Measurements from ENCODE around the gene RAB7B. TPM values are rescaled to one million over a fixed set of nuclear protein-coding genes. Genes with fewer than 3 reads are reported as not detected.

RAB7B gene
- total RNA-seq, 4 donors from 2014 or later, result 6.0 to 37.2 (median 24.0) TPM

DNA sequence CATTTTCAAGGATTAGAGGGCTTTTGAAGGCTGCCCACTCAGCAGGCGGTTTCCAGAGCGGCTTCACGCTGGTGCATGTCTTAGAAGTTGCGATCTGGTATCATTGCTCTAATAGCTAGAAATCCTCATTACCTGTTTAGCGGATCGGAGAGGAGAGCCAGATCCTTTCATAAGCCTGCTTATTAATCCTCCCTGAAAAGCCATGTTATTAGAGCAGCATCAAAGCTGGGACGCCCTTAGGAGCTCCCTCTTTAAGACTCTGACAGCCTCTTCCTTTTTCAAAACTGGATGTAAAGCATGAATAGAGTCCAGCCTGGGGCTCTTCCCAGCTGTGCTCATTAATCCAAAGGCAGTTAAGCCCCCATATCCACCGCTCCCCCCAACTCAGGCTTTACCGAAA lies 34.4 kb upstream of the RAB7B start:
- 72 to 82% methylated on average over 9 of the region's 9 CpGs for WGBS, 2 donors
- no peak overlapping the region for H3K4me3 ChIP-seq (ENCODE audit: low read depth, poor library complexity, severe bottlenecking)
- DNase-seq (ENCODE audit: low spot score in 2 of 2), result no peak
- TF ChIP-seq, protein P1, sequence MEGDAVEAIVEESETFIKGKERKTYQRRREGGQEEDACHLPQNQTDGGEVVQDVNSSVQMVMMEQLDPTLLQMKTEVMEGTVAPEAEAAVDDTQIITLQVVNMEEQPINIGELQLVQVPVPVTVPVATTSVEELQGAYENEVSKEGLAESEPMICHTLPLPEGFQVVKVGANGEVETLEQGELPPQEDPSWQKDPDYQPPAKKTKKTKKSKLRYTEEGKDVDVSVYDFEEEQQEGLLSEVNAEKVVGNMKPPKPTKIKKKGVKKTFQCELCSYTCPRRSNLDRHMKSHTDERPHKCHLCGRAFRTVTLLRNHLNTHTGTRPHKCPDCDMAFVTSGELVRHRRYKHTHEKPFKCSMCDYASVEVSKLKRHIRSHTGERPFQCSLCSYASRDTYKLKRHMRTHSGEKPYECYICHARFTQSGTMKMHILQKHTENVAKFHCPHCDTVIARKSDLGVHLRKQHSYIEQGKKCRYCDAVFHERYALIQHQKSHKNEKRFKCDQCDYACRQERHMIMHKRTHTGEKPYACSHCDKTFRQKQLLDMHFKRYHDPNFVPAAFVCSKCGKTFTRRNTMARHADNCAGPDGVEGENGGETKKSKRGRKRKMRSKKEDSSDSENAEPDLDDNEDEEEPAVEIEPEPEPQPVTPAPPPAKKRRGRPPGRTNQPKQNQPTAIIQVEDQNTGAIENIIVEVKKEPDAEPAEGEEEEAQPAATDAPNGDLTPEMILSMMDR (IDR thresholded peaks at IDR 0.05), result no peak
- no peak for TF ChIP-seq POLR2A (IDR thresholded peaks at IDR 0.05)
- intact Hi-C loops (cut with DNase I; ENCODE audit: low total_unique reads), result no loop called here

DNA sequence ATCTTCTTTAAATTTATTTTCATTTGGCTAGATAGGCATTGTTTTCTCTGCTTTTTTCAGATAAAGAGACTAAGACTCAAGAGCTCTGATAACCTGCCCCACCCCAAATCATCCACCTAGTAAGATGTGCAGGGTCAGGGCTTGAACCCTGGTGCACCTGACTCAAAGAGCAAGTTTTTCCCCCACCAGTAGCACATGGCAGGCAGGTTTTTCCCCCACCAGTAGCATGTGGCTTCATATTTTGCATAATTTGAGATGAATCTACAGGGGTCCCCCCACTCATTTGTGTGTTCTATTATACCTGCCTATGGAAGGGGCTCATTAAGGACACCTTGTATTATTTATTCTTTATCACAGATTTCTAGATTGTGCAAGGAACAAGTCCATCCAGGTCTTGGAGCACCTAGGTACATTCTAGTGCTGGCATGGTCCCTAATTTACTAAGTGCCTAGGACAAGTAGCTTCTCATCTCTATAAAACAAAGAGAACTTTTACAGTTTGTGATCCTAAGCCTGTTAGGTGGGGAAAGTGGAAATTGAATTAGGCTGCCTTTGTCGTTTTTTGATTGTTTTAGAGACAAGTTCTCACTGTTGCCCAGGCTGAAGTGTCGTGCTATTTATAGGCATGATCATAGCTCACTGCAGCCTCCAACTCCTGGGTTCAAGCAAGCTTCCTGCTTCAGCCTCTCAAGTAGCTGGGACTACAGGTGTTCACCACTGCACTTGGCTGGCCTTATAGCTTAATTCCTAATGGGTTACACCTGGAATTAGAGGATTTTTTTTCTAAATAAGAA lies 33.7 kb upstream of the RAB7B start:
- DNase-seq (ENCODE audit: low spot score in 2 of 2), result no peak
- intact Hi-C loops (cut with DNase I; ENCODE audit: low total_unique reads), result loop anchor here (1.0 kb wide), 1 partner anchor 23 kb away; no protein-coding TSS in a partner anchor
- no peak for TF ChIP-seq POLR2A (IDR thresholded peaks at IDR 0.05)
- TF ChIP-seq, protein P1 (IDR thresholded peaks at IDR 0.05), result no peak
- H3K4me3 ChIP-seq (ENCODE audit: low read depth, poor library complexity, severe bottlenecking), result no peak overlapping the region
- WGBS, 2 donors, result 19 to 20% methylated on average over 2 of the region's 2 CpGs

DNA sequence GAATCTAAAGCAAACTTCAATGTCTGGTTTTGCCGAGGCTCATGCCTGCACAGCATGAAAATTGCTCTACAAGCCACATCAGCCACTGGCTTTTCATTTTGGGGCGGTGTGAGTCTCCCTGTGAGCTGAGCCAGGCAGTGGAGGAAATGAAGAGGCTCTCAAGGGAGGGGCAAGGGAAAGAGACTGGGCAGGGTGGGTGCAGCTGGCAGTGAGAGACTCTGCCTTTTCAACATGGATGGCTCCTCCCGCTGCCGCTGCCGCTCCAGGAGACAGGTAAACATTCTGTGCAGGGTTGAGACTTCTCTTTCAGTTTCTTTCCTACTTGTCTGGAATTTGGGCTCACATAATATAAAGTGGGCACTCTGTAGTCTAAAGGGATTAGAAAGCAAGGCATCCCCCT lies 31.8 kb upstream of the RAB7B start:
- intact Hi-C loops (cut with DNase I; ENCODE audit: low total_unique reads), result no loop called here
- TF ChIP-seq, protein P1 (IDR thresholded peaks at IDR 0.05), result no peak
- no peak for TF ChIP-seq POLR2A (IDR thresholded peaks at IDR 0.05)
- DNase-seq (ENCODE audit: low spot score in 2 of 2), result no peak
- H3K4me3 ChIP-seq (ENCODE audit: low read depth, poor library complexity, severe bottlenecking), result no peak overlapping the region
- WGBS, 2 donors, result 27 to 34% methylated on average over 5 of the region's 5 CpGs

DNA sequence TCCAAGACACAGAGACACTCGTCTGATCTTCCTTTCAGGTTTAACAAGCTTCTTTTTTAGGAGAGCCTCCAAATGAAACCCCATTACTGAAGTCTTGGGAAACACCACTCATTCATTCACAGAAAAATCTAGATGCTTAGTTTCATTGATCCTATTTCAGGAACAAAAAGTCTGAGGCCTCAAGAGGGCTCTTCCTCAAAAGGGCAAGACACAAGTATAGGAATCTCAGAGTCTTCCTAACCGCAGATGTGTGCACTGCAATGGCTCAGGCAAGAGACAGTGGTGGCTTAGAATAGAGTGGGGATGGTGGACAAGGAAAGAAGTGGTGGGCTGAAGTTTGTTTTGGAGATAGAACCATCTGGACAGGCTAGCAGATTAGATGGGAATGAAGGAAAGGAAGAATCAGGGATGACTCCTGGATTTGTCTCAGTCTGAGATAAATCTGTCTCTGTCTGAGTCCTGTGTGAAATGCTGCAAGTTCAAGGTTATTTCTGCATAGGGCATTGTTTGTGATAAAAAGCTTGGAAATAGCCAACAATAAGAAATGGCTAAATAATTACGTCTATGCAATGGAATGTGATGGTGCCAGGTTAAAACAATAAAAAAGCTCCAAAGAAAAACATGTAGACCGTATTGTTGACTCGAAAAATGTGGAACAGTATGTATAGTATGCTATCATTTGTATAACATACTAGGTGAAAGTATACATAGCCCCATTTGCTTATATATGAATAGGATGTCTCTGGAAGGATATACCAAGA lies 29.4 kb upstream of the RAB7B start:
- DNase-seq (ENCODE audit: low spot score in 2 of 2), result no peak
- 80 to 83% methylated on average over 5 of the region's 5 CpGs for WGBS, 2 donors
- TF ChIP-seq, protein P1 (IDR thresholded peaks at IDR 0.05), result no peak
- TF ChIP-seq POLR2A (IDR thresholded peaks at IDR 0.05), result no peak
- intact Hi-C loops (cut with DNase I; ENCODE audit: low total_unique reads), result no loop called here
- H3K4me3 ChIP-seq (ENCODE audit: low read depth, poor library complexity, severe bottlenecking), result no peak overlapping the region

DNA sequence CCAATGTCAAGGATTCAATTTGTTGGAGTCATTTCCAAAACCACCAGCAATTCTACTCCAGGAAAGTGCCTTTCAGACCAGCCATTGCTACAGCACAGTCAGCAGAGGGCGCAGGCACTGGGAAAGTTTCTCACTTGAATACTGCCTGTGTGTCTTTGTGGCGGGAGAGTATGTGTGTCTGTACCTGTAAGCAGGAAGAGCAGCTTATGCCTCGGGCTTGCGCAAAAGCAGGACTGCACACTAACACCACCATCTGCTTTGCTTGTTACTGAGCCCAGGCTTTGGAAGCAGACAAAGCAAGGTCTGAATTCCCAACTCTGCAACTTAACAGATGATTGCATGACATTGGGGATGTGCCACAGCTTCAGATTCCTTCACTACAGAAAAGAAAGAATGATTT lies 27.5 kb upstream of the RAB7B start:
- no peak for TF ChIP-seq POLR2A (IDR thresholded peaks at IDR 0.05)
- TF ChIP-seq, protein P1 (IDR thresholded peaks at IDR 0.05), result no peak
- no peak overlapping the region for H3K4me3 ChIP-seq (ENCODE audit: low read depth, poor library complexity, severe bottlenecking)
- WGBS, 2 donors, result 5 to 8% methylated on average over 4 of the region's 4 CpGs
- intact Hi-C loops (cut with DNase I; ENCODE audit: low total_unique reads), result no loop called here
- DNase-seq (ENCODE audit: low spot score in 2 of 2), result peak in 1 of 2 donors; percentile 52

All from lower leg skin (tissue), 4 donors.